Measurements from ENCODE around the gene SLC18B1.

DNA sequence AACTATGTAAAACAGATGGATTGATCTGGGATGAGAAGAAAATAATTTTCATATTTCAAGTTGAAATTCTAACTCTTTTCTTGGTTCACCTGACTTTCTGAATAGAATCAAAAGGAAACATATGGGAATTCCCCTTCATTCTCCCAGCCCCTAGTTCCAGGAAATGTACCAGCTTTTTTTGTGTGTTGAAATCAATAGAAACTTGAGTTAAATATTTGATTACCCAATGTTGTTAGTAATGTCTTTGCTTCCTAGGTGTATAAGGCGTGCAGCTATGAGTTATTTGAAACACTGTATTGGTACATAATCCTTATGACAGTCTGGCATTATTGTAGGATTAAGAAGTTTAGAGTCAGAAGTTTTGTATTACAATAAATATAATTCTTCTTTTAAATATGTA is 62.2 kb downstream of the SLC18B1 start:
- TF ChIP-seq POLR2A (IDR thresholded peaks at IDR 0.05) (no peak), EP300 (IDR thresholded peaks at IDR 0.05) (no peak)
- TF ChIP-seq, protein P1, sequence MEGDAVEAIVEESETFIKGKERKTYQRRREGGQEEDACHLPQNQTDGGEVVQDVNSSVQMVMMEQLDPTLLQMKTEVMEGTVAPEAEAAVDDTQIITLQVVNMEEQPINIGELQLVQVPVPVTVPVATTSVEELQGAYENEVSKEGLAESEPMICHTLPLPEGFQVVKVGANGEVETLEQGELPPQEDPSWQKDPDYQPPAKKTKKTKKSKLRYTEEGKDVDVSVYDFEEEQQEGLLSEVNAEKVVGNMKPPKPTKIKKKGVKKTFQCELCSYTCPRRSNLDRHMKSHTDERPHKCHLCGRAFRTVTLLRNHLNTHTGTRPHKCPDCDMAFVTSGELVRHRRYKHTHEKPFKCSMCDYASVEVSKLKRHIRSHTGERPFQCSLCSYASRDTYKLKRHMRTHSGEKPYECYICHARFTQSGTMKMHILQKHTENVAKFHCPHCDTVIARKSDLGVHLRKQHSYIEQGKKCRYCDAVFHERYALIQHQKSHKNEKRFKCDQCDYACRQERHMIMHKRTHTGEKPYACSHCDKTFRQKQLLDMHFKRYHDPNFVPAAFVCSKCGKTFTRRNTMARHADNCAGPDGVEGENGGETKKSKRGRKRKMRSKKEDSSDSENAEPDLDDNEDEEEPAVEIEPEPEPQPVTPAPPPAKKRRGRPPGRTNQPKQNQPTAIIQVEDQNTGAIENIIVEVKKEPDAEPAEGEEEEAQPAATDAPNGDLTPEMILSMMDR (IDR thresholded peaks at IDR 0.05) = no peak
